HG02588 (cell line): ENCODE data around the gene ETNK1.
"Not testable (repeated sequence)": the region's sequence is repeated elsewhere in the genome, so short reads cannot be mapped to it uniquely, and the experiment has no call there.

Experiments
- ATAC-seq: cut with Tn5 transposase; IDR thresholded peaks from one replicate; pipeline ENCODE4 v1.9.1; 2021; ENCODE audit warnings: mild to moderate bottlenecking, moderate library complexity; ENCODE audit not compliant: unreplicated experiment

Gene ETNK1

DNA sequence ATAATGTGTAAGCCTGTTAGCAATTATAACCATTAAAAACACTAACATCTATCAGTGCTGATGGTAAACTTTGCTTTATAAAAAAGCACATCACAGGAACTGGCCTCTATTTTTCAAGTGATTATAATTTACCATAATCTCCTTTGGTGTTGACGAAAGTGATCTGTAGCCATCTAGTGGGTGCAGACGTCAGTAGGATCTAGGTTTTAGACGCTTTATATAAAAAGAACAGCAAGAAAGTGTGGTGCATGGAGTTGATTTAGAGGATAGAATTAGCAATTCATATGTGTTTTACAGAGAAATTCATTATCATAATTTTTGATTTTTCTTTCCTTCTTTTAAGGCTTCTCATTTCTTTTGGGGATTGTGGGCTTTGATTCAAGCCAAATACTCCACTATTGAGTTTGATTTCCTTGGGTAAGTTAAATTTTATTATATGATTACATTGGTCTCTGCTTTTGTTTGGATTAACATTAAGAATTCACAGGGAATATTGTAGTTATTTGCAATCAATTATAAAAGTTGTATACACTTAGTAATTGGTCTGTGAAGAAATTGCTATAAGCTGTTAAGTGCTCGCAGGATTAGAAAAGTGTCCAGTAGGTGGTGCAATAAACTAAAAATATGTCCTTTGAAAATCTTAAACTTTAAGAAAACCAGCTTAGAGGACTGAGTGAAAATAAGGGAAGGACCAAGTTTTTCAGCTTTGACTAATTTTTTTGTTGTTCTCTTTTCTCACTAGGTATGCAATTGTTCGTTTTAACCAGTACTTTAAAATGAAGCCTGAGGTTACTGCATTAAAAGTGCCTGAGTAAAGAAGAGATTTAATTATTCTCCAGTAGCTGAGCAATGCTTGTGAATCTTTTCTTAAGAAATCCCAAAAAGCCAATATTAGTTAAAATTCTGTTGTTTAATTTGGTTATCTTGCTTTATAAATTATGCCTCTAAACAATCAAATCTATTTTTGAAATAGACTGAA lies 59.5 kb downstream of the ETNK1 start:
- ATAC-seq: no peak

DNA sequence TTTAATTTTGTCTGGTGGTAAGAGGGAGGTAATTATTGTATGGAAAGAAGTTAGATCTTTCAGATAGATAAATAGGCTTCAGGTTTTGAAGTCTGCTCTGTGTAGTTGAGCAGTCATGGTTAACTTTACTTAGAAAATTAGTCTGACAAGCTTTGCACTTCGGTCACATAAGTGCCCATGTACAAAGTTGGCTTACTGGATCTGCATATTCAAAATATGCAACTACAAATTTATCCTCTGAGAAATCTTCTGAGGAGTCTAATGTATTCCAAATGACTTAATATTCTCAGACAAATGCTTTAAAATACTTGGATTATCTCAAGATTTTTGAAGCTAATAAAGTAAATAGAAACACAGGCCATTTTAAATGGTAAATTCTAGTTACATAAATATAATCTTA lies 61.2 kb downstream of the ETNK1 start:
- no peak for ATAC-seq

DNA sequence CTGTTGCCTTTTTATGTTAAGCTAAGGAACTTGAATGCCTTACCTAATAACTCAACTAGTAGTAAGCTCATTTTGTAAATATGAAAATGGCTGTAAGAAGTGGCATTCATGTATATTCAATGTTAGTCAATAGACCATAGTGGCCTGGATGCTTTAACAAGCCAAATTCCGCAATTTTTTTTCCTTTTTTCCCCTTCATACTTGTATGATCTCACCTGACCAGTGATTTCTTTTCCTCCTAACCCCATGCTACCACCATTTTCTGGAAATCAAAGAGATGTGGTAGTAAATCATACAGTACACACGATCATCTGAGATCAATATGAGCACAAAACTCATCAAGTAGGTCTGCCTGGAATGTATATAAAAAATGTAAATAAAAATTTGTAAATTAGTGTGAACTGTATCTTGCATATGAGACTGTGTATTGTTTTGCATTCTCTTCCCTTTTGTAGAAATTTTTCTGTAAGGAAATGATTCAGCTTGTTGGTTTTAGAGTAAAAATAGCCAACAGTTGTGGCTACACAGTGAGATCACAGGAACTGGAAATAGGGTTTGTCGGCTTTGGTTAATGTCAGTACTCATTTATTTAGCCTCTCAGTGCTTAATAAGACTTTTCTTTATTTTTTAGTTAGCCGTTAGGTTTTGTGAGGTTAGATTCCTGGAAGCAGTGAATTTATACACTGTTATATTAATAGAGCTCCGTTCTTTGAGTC lies 62.5 kb downstream of the ETNK1 start:
- peak; percentile 75 for ATAC-seq

DNA sequence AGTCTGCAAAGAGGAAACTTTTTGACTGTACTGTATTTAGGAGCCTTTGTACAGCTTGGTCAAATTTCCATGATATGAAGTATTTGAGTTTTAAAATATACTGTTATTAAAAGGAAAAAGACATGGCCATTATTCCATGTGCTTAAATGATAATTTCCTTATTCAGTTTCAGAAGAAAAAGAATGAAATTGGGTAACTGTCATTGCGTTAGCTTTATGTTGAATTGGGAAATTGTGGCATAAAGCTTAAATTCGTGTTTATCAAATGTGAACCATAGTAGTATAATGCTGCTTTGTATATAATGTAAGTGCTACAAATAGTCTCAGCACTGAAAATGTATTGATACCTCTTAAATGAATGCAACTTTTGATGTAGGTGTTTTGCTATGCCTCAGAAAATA lies 64.9 kb downstream of the ETNK1 start:
- no peak for ATAC-seq

DNA sequence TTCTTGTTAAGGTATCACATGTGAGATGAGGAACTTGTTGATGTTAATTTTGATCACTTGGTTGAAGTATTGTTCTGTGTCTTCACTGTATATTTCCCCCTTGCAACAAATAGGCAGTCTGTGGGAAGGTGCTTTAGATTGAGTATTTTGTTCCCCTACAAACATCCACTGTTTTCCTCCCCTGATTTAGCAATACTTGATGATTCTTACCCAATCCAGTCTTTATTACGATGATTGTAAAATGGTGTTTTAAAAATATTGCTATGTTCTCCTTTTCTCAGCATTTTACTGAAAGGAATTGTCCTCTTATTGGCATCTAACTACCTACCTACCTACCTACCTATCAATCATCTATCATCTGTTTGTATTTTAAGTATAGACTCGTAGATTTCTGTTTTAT lies 66.3 kb downstream of the ETNK1 start:
- no peak for ATAC-seq

DNA sequence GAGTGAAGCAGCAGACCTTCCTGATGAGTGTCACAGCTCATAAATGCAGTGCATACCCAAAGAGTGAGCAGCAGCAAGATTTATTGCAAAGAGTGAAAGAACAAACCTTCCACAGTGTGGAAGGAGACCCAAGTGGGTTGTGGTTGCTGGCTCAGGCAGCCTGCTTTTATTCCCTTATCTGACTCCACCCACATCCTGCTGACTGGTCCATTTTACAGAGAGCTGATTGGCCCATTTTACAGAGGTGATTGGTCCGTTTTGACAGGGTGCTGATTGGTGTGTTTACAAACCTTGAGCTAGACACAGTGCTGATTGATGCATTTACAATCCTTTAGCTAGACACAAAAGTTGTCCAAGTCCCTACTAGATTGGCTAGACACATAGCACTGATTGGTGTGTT lies 67.5 kb downstream of the ETNK1 start:
- not testable (repeated sequence) for ATAC-seq

DNA sequence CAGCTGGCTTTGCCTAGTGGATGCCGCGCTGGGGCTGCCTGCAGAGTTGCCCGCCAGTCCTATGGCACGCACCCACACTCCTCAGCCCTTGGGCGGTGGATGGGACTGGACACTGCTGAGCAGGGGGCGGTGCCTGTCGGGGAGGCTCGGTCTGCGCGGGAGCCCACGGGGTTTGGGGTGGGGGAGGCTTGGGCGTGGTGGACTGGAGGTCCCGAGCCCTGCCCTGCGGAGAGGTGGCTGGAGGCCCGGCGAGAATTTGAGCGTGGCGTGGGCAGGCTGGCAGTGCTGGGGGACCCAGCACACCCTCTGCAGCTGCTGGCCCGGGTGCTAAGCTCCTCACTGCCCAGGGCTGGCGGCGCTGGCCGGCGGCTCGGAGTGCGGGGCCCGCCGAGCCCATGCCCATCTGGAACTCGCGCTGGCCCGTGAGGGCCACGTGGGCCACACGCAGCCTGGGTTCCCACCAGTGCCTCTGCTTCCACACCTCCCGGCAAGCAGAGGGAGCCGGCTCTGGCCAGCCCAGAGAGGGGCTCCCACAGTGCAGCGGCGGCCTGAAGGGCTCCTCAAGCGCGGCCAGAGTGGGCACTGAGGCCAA lies 68.1 kb downstream of the ETNK1 start:
- no peak for ATAC-seq

DNA sequence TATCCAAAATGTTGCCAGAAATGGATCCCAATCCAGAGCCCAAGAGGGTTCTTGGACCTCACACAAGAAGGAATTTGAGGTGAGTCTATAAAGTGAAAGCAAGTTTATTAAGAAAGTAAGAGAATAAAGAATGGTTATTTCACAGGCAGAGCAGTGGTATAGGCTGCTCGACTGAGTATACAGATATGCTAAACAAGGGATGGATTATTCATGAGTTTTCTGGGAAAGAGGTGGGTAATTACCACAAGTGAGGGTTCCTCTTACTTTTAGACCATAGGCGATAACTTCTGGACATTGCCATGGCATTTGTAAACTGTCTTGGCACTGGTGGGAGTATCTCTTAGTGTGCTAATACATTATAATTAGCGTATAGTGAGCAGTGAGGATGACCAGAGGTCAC lies 73.6 kb downstream of the ETNK1 start:
- ATAC-seq: no peak

DNA sequence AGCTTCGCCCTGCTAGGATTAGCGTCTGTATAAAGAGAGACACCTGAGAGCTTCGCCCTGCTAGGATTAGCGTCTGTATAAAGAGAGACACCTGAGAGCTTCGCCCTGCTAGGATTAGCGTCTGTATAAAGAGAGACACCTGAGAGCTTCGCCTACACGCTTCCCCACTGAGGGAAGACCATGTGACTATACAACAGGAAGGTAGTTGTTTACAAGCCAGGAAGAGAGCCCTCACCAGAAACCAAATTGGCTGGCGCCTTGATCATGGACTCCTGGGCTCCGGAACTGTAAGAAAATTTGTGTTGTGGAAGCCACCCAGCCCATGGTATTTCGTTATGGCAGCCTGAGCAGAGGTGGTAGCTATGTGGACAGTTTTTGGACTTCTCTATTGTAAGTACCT lies 74.7 kb downstream of the ETNK1 start:
- ATAC-seq: not testable (repeated sequence)

DNA sequence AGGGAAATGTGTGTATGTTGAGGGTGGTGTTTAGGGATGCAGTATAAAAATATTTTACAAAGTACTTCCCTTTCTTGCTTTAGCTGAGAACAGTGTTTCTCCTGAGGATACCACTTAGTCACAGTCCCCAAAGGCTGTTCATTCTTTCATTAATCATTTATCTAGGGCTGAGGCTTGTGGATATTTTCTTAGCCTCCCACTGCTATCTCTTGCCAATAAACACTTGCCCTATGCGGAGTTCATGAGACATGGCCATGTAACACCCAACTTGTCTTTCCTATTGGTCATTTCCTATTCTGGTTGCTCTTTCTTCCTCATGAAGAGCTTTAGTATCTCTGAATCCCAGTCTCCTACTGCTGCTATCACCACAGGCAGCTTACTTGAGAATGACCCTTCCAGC lies 75.1 kb downstream of the ETNK1 start:
- no peak for ATAC-seq

DNA sequence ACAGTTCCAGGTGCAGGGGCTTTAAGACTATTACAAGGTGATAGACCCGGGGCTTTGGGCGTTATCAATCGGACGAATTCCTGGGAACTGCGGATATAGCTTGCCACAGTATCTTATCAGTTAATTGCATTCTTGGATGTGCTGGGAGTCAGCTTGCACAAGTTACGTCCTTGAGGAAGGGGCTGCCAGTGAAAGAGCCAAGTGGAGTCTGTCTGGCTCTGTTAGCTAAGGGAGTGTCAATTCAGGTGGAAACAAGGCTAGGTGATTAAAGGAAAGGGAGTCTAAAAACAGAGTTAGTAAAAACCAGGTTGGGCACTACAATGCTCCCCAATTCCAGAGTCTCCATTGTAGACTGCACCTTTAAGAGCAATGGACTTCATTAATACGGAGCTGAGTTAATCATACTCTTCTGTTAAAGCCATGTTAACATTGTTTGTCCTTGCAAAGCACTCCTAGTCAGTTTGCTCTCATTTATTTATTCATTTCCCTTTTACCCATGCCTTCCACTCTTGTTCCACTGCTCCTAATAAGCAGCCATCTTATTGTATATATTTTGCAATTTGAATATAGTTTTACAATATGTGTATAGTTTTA lies 76.3 kb downstream of the ETNK1 start:
- not testable (repeated sequence) for ATAC-seq

DNA sequence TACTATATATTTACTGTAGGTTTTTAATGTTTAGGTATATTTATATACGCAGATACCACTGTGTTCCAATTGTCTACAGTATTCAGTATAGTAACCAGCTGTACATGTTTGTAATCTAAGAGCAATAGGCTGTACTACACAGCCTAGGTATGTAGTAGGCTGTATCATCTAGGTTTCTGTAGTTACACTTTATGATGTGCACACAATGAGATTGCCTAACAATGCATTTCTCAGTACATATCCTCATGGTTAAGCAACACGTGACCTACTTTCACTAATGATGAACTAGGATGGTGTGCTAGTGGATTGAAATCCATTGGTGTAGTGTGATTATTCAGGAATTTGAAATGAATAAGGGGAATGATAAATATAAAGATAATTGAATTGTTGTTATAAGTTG lies 77.7 kb downstream of the ETNK1 start:
- ATAC-seq: no peak

DNA sequence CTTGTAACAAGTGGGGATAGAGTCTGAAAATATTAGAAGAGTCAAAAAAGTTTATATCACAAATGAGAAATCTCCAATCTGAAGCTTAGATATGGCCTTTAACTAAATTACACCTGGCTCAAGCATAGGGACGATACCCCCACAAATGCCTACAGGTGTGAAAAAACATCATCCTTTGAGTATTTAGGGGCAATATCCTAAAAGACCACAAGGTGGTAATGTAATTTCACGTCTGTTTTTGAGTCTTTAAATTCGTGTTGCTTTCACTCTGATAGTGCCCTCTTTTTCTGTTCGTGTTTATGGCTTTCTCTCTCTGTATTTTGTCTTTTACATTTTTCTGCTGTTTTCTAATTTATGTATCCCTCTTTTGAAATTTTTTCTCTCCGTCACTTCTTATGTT lies 84.3 kb downstream of the ETNK1 start:
- no peak for ATAC-seq

DNA sequence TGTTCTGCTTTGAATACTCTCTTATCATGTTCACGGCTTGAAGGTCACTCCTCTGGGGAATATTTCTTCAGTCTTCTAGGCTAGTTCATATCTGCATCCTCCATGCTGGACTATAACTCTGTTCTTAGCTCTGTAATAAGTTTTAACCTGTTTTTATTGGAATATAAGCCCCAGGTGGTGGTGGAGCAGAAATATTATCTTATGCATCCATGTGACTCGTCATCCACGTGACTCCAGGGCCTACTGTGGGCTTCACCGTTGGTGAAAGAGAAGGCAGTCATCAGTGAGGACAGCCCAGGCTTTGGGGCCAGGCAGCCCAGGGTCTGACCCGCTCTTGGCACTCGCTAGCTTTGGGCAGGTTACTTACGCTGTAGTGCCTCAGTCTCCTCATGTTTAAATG lies 87.1 kb downstream of the ETNK1 start:
- no peak for ATAC-seq

DNA sequence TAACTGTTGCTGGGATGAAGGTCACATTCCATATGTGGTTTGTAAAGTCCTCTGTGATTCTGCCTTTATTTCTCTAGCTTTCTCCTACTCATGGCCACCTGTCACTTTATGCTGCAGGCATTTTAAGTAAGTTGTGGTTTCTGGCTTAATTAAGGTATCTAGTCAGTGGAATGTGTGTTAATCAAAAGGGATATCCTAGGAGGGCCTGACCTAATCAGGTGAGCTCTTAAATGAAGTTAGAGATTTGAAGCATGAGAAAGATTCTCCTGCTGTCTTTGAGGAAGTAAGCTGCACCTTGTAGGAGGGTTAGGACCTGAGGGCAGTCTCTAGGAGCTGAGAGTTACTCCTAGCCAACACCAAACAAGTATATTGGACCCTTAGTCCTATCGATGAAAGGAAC lies 90.3 kb downstream of the ETNK1 start:
- no peak for ATAC-seq

DNA sequence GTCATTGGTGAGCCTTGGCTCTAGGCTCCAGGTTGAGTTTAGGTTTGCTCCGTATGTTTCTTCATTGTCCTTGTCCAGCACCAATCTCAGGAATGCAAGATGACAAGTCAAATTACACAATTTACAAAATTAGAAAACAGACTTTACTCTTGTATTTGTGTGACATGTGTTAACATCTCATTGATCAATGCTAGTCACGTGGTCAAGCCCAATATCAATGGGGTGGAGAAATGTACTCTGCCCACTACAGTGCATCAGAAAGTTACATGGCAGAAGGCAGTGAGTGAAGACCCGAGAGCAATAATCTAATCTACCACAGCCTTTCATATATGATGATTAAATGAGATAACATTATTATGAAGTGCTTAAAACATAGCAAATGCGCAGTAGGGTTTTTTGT lies 94.8 kb downstream of the ETNK1 start:
- no peak for ATAC-seq

DNA sequence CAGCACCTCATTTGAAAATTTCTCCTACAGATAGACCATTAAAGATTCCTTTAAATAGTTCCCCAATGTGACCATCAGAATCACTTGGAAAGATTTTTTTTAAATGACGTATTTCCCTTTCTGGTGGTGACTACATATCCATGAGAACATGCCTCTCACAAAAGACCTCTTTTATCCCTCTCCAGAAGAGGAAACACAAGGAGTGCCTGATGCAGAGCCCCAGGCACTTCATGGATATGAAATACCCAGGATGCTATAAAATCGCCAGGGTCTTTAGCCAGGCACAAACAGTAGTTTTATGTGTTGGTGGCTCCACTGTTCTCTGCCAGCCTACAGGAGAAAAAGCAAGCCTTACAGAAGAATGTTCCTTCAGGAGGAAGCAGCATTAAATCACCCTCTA lies 97.1 kb downstream of the ETNK1 start:
- ATAC-seq: no peak

DNA sequence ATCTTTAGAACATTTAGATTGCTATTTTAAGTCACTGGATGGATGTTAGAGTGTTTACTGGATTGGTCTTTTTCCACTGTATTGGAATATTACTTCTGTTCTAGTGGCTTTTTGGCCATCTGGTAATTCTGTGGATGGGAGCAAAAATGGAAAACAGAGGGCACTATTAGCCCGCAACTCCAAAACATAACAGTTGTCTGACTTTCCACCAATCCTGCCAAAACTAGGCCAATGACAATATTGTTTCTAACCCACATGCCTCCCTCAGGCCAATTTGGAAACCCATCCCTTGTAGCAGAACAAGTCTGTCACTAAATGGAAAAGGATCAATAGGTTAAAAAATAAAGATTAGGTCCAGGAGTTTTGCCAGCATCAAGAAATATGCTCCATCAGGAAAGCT lies 97.8 kb downstream of the ETNK1 start:
- no peak for ATAC-seq

DNA sequence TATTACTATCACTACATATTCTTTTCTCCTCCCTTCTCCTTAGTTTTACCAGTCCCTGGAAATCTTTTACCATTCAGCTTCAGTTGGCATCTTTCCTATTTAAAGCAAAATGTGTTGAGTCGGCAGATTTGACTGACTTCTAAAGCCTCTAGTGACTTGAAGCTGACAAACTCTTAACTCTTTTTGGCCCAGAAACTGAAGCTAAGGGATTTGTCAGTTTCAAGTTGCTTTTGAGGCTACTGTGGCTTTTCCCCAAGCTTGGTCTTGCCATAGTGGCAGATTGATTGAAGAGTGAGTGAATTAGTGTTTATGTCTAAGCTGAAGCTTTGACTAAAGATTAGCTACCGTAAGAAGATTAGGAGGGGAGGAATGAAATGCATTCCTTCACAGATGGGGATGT lies 104.0 kb downstream of the ETNK1 start:
- no peak for ATAC-seq

DNA sequence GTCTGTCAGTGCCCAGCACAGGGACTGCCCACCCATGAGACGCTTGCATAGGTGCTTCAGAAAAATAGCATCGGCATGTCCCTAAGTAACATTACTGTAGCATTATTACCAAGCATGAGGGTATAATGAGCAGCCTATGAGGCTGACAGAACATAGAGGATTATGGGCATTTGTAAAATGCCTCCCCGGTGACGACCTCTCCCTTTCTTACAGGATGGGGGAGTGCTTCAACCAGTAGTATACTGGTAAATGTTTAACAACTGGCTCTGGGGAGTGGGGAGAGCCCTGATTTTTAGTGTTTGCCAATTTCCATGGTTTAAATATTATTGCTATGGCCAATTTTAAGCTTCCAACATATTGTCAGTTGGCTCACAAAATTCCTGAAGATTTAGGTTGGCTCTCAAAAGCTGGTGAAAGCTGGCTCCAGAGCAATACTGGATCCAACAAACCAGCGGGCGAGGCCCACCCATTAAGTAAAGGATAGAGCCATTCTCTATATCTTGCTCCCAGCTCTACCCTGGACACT lies 104.5 kb downstream of the ETNK1 start:
- ATAC-seq: no peak

DNA sequence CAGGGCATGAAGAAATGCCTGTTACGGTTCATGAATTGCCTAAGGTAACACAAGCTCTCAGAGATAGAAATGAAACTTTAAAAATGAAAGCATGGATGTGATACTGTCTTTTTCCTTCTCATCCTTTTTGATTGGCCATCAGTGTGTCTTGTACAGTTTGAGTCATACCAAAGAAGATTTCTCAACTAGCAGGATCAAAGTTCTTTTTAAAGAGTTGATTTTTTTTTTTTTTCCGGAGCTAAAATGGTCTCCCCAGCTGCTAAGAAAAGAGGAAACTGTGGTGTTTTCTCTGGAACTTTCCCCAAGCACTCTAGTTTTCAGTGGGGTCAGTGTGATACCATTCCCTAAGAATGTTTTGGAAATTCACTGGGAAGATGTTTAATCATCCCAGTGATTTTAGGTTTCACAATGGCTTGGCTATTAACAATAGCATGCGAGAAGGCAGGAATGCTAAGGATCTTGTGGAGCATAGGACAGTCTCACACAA lies 105.0 kb downstream of the ETNK1 start:
- ATAC-seq: no peak
